HG02763 (cell line): ENCODE measurements around the gene C22orf23.
A peak's percentile ranks its signal among the peaks of the same experiment; 100 is the strongest.
"Not testable (repeated sequence)": the region's sequence is repeated elsewhere in the genome, so short reads cannot be mapped to it uniquely, and the experiment has no call there.

ENCODE experiments used
- ATAC-seq: cut with Tn5 transposase; IDR thresholded peaks from one replicate; pipeline ENCODE4 v1.9.1; 2021; ENCODE audit warnings: mild to moderate bottlenecking, moderate library complexity; ENCODE audit not compliant: unreplicated experiment

Gene C22orf23

DNA sequence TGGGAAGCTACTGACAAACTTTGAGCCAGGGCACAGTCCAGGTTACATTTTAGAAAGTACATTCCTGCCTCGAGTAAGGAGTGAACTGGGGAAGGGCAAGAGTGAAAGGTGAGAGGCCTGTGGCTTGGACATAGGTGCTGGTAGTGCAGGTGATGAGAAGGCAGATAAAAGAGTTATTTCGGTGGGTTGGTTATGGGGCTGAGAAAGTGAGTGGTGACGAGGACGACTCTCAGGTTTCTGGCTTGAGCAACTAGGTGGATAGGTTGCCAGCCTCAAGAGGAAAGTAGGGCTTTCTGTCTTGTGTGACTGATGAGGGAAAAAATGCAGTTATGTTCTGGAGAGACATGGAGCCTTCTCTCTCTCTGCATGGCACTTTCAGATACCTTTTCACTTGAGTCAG is 3.8 kb upstream of the C22orf23 start:
- ATAC-seq: no peak

DNA sequence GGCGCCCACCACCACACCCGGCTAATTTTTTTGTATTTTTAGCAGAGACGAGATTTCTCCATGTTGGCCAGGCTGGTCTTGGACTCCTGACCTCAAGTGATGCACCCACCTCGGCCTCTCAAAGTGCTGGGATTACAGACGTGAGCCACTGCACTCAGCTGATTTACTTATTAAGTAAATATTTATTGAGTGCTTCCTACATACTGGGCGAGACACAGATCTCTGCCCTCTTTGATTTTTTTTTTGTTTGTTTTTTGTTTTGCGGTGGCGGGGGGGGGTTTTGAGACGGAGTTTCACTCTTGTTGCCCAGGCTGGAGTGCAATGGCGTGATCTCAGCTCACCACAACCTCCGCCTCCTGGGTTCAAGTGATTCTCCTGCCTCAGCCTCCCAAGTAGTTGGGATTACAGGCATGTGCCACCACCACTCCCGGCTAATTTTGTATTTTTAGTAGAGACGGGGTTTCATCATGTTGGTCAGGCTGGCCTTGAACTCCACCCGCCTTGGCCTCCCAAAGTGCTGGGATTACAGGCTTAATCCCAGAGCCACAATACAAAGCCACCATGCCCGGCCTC is 2.5 kb upstream of the C22orf23 start:
- not testable (repeated sequence) for ATAC-seq

DNA sequence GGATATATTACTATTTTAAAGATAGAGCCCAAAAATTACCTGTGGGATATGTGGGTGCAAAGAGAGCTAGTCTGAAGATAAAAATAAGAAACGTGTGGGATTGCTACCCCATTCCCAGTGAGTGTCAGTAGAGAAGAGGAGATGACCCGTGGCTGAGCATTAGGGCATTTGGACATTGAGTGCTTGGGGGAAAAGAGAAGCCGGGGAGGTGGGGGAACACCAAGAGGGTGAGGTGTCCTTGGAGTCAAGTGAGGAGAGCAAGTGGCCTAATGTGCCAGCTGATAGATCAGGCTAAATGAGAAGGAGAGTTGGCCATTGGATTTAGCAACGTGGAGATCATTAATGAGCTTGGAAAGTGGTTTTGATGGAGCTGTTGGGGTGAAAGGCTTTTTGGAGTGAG is 1.3 kb upstream of the C22orf23 start:
- ATAC-seq: no peak

DNA sequence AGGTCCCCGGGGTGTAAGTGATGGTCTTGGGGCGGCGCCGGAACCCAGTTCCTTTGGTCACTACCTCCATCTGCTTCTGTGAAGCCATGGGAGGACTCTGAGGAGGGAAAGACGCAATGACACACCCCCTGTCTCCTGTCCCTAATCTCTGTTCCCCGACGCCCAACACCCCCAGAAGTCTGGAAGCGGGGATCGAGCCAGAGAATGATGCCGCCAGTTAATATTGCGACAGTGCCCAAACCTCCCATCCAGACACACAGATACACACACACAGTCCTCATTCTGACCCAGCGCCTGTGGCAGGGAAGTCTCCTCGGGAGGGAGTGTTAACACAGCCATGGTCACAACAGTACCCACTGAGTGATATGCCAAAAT is 352 bp downstream of the C22orf23 start:
- ATAC-seq: no peak

DNA sequence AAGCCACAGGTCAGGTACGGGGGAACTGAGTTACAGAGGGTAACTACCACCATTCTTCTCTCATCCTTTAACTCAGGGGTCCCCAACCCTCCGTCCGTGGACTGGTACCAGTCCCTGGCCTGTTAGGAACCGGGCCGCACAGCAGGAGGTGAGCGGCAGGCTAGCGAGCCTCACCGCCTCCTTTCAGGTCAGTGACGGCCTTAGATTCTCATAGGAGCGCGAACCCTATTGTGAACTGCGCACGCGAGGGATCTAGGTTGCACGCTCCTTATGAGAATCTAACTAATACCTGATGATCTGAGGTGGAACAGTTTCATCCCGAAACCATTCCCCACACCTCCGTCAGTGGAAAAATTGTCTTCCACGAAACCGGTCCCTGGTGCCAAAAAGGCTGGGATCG is 772 bp downstream of the C22orf23 start:
- ATAC-seq: not testable (repeated sequence)

DNA sequence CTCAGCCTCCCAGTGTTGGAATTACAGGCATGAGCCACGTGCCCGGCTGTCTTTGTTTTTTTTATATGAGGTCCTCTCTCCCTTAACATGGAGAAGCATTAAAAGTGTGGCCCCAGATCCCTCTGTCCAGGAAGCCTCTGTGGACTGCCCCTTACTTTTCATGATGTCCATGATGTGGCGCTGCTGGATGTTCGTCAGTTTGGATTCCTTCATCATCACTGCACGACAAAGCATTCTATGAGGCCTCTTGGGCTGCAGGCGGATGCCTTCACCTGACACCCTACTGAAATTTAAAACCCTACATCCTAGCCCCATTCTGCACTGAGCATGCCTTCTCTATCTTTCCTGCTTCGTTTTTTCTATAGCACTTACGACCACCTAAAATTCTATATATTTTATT is 2.1 kb downstream of the C22orf23 start:
- no peak for ATAC-seq

DNA sequence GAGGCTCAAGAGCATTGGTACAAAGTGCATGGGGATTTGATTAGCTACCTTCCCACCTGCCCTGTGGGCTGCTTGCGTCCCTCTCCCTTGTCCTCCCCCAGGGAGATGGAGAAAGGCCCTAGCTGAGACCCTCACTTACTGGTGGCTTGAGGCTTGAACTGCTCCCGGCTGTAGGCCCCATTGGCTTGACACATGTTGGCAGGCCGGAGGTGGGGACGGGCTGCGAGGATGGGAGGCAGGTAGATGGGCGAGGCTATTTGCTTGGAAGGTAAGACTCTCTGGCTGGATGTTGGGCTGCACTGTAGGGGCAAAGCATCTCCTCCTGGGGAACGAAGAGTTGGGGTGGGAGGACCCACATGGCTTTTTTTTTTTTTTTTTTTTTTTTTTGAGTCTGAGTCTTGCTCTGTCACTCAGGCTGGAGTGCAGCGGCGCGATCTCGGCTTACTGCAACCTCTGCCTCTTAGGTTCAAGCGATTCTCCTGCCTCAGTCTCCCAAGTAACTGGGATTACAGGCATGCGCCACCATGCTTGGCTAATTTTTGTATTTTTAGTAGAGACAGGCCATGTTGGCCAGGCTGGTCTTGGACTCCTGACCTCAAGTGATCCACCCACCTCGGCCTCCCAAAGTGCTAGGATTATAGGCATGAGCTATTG is 6.1 kb downstream of the C22orf23 start:
- not testable (repeated sequence) for ATAC-seq

DNA sequence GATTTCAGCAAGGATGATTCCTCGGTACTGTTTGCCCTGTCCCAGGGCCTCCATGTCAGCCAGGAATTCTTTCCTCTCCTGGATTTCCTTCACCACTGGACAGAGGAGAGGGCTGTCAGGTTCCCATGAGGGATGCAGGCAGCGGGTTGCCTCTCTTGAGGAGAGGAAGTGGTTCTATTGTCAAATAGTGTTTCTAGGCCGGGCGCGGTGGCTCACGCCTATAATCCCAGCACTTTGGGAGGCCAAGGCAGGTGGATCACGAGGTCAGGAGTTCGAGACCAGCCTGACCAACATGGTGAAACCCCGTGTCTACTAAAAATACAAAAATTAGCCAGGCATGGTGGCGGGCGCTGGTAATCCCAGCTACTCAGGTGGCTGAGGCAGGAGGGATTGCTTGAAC is 9.0 kb downstream of the C22orf23 start:
- not testable (repeated sequence) for ATAC-seq

DNA sequence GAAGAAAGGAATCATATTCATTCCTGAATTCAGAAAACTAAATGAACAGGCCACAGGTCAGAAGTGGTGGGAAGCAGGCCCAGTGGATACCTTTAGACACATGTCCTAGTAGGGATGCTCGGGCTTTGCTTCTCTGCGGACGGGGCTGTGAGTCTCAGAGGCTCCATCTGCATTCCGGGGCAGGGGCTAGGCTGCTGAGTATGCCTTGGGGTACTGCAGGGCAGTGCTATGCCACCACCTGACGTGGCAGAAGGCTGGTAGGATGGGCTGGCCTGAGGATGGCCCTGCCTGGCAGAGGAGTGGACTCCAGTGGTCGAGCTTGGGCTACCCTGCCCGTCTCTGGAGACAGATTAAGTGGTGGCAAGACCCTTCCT is 9.6 kb downstream of the C22orf23 start:
- ATAC-seq: no peak

DNA sequence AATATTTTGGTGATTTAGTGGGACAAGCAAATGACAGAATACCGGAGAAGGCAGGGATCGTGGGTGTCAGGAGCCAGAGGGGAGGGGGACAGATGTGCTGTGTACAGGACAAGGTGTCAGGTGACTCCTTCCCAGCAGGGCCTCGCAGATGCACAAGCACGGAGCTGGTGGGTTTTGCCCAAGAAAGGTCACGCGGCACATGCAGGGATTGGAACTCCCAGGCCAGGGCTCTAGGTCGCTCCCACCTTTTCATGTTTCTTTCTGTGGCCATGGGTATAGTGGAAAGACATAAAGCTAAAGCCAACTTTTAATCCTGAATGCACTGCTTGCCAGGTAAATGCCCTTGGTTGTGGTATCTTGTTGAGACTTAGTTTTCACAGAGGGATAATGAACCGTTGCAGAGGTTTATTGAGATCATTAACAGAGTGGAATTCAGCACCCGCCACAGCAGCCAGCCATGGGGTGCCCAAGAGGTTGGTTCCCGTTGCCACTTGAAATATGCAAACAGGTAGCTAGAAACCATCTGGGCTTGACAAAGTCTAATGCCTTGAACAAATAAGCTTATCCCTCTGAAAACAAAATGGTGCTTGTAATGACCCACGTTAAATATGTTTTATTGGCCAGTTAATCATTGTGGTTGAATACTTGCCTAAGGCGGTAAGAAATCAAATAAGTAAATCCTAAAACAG is 10.1 kb downstream of the C22orf23 start:
- no peak for ATAC-seq

DNA sequence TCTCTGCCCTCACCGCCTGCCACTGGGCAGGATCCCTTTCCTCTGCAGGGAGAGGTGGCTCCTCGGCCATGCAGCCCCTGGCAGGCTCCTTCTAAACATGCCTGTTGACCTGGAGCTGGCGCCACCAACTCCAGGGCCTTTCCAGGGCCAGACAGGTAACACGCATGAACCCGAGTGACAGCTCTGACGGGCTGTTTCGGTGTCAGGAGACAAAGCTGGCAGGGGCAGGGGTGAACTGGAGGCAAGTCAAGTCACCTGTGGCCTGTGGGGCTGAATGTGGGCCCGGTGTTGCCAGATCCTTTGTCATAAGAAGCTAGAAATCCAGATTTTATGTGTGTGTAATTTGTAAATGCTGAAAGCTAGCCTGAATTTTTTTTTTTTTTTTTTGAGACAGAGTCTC is 11.3 kb downstream of the C22orf23 start:
- no peak for ATAC-seq

DNA sequence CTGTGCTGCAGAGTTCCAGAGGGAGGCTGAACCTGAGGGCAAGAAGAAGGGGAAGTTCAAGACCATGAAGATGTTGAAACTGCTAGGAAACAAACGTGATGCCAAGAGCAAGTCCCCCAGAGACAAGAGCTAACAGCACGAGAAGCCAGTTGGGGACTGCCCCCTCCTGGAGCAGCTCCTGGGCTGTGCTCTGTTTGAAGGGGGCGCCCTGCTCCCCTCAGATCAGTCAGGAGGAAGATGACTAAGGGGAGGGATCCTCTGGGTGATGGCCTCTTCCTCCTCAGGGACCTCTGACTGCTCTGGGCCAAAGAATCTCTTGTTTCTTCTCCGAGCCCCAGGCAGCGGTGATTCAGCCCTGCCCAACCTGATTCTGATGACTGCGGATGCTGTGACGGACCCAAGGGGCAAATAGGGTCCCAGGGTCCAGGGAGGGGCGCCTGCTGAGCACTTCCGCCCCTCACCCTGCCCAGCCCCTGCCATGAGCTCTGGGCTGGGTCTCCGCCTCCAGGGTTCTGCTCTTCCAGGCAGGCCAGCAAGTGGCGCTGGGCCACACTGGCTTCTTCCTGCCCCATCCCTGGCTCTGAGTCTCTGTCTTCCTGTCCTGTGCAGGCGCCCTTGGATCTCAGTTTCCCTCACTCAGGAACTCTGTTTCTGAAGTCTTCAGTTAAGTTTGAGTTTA is 12.6 kb downstream of the C22orf23 start:
- no peak for ATAC-seq

DNA sequence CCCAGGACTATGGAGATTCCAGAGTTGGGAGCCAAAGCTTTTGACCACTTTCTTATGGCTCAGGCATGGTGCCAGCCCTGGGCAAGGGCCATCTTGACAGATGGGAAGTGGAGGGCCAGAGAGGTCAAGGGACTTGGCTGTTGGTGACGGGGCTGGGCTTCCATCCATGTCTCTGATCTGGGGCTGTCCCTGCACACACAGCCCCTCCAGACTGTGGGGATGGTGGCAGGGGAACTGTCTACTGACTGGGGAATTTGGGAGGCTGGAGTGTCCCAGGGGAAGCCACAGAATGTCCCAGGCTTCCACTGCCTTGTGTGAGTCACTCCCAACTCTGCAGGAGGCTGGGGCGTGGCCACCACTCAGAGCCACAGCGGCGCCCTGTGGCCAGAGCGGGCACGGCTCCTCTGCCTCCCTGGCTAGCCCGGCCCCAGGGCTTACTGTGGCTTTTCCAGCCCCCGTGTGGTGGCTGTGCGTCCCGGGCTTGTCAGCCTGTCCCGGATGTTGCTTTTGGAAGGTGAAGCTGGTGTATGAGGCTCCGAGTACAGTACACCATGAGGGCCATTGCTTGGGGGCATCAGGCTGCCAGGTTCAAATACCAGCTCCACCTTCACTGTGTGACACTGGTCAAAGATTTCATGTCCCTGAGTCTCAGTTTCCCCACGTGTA is 19.6 kb downstream of the C22orf23 start:
- ATAC-seq: peak; percentile 80

DNA sequence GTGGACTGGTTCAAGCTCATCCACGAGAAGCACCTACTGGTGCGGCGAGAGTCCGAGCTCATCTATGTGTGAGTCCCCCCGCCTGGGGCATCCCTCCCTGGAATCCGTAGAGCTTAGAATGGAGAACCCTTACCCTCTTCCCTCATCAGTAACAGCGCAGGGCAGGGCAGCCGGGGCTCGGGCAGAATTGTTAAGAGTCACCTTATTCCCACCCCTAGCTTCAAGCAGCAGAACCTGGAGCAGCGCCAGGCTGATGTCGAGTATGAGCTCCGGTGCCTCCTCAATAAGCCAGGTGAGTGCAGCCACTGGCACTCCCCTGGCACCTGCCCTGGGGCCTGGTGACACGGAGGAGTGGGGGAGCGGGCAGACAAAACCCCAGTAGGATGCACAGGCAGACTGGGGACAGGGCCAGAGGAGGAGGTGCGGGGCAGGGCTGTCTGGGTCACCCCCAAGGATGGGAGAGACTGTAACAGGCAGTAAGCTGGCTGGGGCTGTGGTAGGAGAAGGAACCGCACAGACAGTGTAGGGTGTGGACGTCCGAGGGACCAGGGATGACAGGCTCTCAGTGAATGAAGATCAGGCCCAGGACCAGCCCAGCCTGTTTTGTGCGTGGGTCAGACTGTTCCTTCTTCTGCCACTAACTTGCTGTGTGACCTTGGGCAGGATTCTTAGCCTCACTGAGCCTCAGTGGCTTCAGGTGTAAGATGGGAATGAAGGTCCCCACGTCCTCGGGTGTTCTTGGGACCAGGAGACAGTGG is 20.4 kb downstream of the C22orf23 start:
- ATAC-seq: no peak

DNA sequence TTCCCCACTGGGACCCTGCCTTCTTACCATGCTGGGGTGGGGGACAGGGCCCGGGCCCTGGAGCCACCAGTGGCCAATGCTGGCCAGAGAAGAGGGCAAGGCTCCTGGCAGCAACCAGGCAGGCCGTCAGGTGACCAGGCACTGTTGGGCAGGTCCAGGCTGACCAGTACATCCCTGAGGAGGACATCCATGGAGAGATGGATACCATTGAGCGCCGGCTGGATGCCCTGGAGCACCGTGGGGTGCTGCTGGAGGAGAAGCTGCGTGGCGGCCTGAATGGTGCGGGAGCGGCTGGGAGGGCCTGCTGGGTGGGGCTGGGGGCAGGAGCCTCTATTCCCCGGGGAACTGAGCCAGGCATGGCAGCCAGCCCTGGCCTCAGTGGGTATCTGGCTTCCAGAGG is 21.0 kb downstream of the C22orf23 start:
- ATAC-seq: no peak

DNA sequence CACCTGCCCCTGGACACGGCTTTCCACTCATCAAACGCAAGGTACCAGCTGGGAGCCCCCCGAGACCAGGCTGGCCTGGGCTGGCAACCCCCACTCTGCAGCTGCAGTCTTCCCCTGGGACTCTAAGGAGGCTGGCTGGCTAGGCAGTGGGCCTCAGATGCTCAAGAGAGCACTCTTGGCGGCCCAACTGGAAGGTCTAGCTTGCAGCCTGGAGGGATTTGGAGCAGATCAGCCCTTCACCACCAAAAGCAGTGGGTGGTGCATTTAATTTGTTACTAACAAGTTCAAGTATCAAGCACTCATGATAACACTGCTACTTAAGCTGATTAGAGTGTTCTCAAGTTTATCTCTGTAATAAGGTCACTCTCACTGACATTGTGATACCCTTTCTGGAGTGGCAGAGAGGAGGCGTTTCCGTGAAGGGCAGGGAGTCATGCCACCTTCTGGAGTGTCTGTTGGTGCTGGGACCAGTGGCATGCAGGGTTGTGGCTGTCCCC is 21.5 kb downstream of the C22orf23 start:
- no peak for ATAC-seq

DNA sequence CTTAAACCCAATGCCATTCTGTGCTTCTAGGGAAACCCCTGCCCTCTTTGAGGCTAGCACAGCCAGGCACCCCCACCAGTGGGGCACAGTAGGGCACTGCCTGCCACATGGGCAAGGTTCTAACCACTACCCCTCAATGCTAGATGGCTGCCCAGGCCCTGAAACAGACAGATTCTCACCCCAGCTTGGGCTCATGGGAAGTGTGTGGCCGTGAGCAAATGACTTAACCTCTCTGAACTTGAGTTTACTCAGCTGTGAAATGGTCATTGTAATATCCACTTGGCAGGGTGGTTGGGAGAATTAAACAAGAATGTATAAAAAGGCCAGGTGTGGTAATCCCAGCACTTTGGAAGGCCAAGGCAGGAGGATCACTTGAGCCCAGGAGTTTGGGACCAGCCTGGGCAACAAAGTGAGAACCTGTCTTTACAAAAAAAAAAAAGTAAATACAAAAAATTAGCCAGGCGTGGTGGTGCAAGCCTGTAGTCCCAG is 22.4 kb downstream of the C22orf23 start:
- no peak for ATAC-seq

DNA sequence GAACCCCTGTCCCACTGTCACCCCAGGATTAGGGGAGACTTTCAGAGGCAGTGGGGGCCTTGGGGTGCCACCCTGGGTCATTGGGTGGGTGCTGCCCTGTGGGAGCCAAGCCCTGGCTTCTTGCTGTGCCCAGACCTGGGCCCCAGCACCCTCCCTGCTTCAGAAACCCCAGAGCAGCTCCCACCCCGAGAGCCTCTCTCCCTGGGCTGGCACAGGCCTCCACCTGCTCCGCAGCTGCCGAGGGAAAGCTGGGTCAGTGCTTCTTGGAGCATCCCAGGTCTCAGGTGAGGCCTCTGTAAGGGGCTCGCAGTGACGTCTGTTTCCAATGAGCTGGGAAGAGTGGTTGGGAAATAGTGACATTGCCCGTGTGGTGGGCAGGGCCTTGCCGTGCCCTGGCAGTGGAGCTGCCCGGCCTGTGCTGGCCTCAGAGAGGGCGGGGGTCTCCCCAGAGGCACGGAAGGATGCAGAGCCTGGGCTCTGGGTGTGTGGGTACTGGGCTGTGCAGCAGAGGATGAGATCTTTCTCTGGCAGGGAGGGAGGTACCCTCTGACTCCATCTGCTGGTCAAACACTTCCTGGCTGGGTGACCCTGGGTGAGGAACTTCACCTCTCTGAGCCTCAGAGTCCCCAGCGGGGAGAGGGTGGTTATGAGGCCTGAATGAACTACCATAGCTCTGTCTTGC is 23.0 kb downstream of the C22orf23 start:
- no peak for ATAC-seq

DNA sequence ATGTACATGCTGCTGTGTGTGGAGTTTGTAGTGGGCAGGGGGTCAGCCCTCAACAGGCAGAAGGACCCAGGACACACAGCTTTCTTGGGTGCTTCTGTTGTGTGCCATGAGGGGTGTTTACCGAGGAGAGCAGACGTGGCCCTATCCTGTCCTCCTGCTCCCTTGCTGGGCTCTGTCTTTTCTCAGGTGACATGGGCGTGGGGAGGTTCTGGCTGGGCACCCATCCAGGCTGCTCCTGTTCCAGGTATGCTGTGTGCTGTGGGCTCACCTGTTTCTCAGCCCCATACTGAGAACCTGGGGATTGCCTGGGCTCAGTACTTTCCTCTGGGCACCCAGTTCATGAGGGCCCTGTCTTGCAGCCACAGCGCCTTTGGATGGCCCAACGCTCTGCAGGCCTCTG is 24.0 kb downstream of the C22orf23 start:
- no peak for ATAC-seq

DNA sequence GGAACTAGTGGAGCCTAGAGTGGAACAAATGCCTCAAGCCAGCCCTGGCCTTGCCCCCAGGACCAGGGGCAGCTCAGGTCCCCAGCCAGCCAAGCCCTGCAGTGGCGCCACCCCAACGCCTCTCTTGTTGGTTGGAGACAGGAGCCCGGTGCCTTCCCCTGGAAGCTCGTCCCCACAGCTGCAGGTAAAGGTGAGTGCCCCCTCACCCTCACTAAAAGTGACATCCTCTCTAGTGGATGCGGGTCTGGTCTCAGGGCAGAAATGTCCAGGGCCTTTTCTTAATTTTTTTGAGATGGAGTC is 25.8 kb downstream of the C22orf23 start:
- ATAC-seq: no peak
